Ascending aorta (tissue), 2 donors: ENCODE measurements around the gene MSLN. TPM values are rescaled to one million over a fixed set of nuclear protein-coding genes. Genes with fewer than 3 reads are reported as not detected.
A peak's percentile ranks its signal among the peaks of the same experiment; 100 is the strongest.
"Not testable (repeated sequence)": the region's sequence is repeated elsewhere in the genome, so short reads cannot be mapped to it uniquely, and the experiment has no call there.

Experiments
- DNase-seq, 2 donors: peaks; one replicate each; pipeline ENCODE4 v3.0.0-alpha.2; 2019; ENCODE audit warnings: low spot score in 2 of 2
- H3K27ac ChIP-seq, 2 donors: fragments of 200-600 bp; sonication (generic); one replicate each; pipeline ENCODE4 v1.5.1; 2016 to 2017; ENCODE audit warnings: mild to moderate bottlenecking in 1 of 2
- H3K27me3 ChIP-seq: fragments of 200-600 bp; sonication (generic); one replicate; pipeline ENCODE4 v1.5.1; 2017
- H3K36me3 ChIP-seq, 2 donors: fragments of 200-600 bp; sonication (generic); one replicate each; pipeline ENCODE4 v1.5.1; 2016
- H3K4me1 ChIP-seq, 2 donors: fragments of 200-600 bp; sonication (generic); one replicate each; pipeline ENCODE4 v1.5.1; 2016 to 2017; ENCODE audit warnings: mild to moderate bottlenecking in 1 of 2
- H3K4me3 ChIP-seq, 2 donors: fragments of 200-600 bp; sonication (generic); one replicate each; pipeline ENCODE4 v1.5.1; 2016 to 2017; ENCODE audit warnings: mild to moderate bottlenecking in 1 of 2
- H3K9me3 ChIP-seq, 2 donors: fragments of 200-600 bp; sonication (generic); one replicate each; pipeline ENCODE4 v1.5.1; 2016
- intact Hi-C: fragments of 100-400 bp; cut with DNase I; formaldehyde crosslinking; loops from one replicate; pipeline ENCODE4 v1.15.1; 2023
- total RNA-seq: library from RNA; depleted of rRNA; stranded (reverse); fragments of >200 nt; gene quantifications from one replicate; pipeline ENCODE4 v1.1.0, GENCODE V29; 2016
- TF ChIP-seq, protein P1 (sequence below), 3 experiments: fragments of 200-600 bp in 2 of 3; fragments of 450-650 bp in 1 of 3; sonication (generic) in 2 of 3; IDR thresholded peaks; one replicate each; pipeline ENCODE4 v1.5.1; 2016 to 2019; ENCODE audit warnings: antibody characterized with exemption in 3 of 3, mild to moderate bottlenecking in 1 of 3, moderate library complexity in 1 of 3

The MSLN gene
- total RNA-seq, result 1.7 TPM

DNA sequence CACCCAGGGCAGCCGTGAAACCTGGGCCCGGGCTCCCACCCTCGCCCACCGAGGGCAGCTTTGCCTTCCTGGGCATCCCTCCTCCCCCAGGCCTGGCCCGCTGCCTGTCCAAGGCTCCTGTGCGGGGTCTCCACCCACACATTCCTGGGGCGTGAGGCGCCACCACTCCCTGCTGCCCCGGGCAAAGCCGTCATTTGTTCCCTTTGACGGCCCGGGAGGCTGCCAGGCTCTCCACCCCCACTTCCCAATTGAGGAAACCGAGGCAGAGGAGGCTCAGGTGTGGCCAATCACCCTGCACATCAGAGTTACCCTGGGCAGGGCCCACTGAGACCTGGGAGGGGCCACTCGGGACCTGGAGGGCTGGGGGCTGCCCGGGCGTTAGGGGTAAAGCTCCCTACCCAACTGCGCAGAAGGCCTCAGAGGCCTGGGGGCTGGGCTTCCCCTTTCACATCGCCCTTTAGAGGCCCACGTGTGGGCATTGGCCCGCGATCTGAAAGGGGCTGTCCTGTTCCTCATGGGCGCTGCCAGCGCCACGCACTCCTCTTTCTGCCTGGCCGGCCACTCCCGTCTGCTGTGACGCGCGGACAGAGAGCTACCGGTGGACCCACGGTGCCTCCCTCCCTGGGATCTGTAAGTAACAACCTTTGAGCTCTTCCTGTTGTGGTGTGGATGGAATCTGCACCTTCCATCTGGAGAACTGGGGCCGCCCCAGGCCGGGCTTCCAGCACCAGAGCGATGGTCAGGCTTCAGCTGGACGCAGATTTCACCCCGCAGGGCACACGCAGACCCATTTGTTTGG, at the start of gene MSLN:
MSLN (plus strand) TSS at position 190 of the 799 bp plus-strand sequence. CDS start 1,947 bp downstream, outside the sequence.
- no peak within 1 kb of the TSS for H3K4me3 ChIP-seq
- no peak within 1 kb of the TSS for H3K27ac ChIP-seq
- intact Hi-C loops, result no loop called here
- DNase-seq, result no peak
- no peaks in the 10 kb centered on the region for H3K36me3 ChIP-seq
- H3K9me3 ChIP-seq, result no peaks in the 10 kb centered on the region
- no peaks in the 10 kb centered on the region for H3K4me1 ChIP-seq
- no peaks in the 10 kb centered on the region for H3K27me3 ChIP-seq
- TF ChIP-seq, protein P1, sequence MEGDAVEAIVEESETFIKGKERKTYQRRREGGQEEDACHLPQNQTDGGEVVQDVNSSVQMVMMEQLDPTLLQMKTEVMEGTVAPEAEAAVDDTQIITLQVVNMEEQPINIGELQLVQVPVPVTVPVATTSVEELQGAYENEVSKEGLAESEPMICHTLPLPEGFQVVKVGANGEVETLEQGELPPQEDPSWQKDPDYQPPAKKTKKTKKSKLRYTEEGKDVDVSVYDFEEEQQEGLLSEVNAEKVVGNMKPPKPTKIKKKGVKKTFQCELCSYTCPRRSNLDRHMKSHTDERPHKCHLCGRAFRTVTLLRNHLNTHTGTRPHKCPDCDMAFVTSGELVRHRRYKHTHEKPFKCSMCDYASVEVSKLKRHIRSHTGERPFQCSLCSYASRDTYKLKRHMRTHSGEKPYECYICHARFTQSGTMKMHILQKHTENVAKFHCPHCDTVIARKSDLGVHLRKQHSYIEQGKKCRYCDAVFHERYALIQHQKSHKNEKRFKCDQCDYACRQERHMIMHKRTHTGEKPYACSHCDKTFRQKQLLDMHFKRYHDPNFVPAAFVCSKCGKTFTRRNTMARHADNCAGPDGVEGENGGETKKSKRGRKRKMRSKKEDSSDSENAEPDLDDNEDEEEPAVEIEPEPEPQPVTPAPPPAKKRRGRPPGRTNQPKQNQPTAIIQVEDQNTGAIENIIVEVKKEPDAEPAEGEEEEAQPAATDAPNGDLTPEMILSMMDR (IDR thresholded peaks at IDR 0.05), result no peak

DNA sequence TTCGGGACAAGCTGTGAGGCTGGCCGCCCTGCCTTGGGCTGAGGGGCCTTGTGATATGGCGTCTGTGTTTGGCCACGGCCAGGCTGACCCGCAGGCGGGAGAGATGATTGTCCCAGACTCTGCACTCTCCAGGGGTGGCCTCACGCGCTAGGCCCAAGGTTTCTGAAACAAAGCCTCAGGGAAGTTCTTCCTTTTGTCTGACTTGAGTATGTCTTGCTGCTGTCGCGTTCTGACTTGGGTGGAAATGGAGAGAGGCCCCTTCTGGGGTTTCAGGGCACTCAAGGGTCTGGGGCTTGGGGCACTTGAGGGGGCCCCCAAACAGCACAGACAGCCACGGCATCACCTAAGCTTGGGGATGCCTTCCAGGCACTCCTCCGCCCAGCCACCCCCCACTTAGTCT, 49.5 kb upstream of the MSLN start:
- H3K4me3 ChIP-seq, result no peak overlapping the region
- H3K36me3 ChIP-seq, result no peaks in the 10 kb centered on the region
- intact Hi-C loops, result loop anchor here (1.0 to 10.0 kb wide), 3 partner anchors 74 to 384 kb away; partner anchors contain the start of gene C1QTNF8
- H3K4me1 ChIP-seq, result peaks cover 7 to 19% of the 10 kb centered on the region in 2 donors
- no peak overlapping the region for H3K27ac ChIP-seq
- no peak for DNase-seq
- peaks cover 12% of the 10 kb centered on the region for H3K27me3 ChIP-seq
- no peaks in the 10 kb centered on the region for H3K9me3 ChIP-seq
- TF ChIP-seq, protein P1 (IDR thresholded peaks at IDR 0.05), result no peak

DNA sequence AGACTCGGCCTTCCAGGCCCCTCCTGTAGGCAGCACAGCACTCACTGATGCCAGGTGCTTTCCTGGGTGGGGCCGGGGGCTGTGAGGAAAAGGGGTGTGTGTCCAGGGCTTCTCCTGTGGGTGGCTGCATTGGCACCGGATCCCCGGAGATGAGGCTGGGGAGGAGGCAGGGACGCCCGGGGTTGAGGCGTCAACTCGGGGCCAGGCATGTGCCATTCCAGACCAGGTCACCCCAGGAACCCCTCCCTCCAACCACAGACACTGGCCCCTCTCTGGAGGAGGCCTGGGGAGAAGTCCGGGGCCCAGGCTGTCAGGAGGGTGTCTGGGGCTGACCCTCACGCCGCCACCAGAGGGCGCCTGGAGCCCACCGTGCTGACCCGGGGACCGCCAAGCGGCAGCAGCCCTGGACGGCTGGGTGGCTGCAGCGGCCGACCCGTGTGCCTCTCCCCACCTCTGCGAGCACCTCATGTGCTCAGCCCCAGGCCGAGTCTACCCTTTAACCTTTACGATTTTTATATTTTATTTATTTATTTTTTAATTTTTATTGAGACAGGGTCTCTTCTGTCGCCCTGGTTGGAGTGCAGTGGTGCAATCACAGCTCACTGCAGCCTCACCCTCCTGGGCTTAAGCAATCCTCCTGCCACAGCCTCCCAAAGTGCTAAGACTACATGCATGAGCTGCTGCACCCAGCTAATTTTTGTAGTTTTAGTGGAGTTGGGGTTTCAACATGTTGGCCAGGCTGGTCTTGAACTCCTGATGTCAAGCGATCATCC, 48.8 kb upstream of the MSLN start:
- intact Hi-C loops, result loop anchor here (1.0 to 10.0 kb wide), 3 partner anchors 74 to 383 kb away; partner anchors contain the start of gene C1QTNF8
- Histone ChIP-seq H3K4me1 (peaks cover 10 to 23% of the 10 kb centered on the region in 2 donors), H3K36me3 (no peaks in the 10 kb centered on the region), H3K27ac (no peak overlapping the region), H3K9me3 (no peaks in the 10 kb centered on the region), H3K4me3 (no peak overlapping the region), H3K27me3 (peaks cover 6% of the 10 kb centered on the region)
- DNase-seq, result peak in 1 of 2 donors; percentile 77
- TF ChIP-seq, protein P1 (IDR thresholded peaks at IDR 0.05), result peak; percentile 87 to 95 (median 93)

DNA sequence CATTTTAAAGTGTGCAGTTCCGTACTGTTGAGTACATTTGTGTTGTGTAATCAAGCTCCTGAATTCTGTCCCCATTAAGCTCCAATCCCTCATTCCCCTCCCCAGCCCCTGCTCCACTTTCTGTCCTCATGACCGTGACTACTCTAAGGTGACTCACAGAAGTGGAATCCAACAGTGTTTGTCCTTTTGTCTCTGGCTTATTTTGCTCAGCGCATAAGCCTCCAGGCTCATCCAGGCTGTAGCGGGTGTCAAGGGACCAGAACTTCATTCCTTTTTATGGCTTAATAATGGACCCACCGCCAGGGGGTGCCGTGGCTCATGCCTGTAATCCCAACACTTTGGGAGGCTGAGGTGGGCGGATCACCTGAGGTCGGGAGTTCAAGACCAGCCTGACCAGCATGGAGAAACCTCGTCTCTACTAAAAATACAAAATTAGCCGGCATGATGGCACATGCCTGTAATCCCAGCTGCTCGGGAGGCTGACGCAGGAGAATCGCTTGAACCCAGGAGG, 47.7 kb upstream of the MSLN start:
- intact Hi-C loops, result loop anchor here (10.0 kb wide), 1 partner anchor 382 kb away; the partner anchor contains the start of gene C1QTNF8
- not testable (repeated sequence) for H3K4me3 ChIP-seq
- peaks cover 10 to 23% of the 10 kb centered on the region in 2 donors for H3K4me1 ChIP-seq

DNA sequence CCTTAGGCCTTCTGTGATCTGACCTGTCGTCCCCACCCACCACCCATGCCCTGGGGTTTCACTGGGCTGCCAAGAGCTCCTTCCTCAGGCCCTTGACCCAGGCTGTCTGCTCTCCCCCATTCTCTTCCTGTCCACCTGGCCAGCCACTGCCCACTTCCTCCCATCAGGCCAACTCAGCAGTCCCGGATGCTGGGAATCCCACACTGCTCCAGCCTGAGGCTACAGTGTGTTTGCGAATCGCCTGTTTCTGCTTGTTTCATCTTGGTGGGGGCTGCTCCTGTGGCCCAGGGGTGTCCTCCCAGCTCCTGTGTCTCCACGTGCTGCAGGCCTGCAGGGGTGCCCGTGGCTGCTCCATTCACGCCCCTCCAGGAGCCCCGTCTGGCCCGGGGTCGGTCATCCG, 46.5 kb upstream of the MSLN start:
- Histone ChIP-seq H3K4me3 (no peak overlapping the region), H3K36me3 (no peaks in the 10 kb centered on the region), H3K4me1 (peaks cover 10 to 23% of the 10 kb centered on the region in 2 donors), H3K27ac (no peak overlapping the region), H3K27me3 (peaks cover 6% of the 10 kb centered on the region), H3K9me3 (no peaks in the 10 kb centered on the region)
- TF ChIP-seq, protein P1 (IDR thresholded peaks at IDR 0.05), result no peak
- intact Hi-C loops, result loop anchor here (2.0 to 10.0 kb wide), 3 partner anchors 27 to 381 kb away; partner anchors contain the start of genes C1QTNF8, CHTF18, CIAO3 and RPUSD1
- no peak for DNase-seq

More for the DNA sequence above, 47.7 kb upstream of the MSLN start:
- not testable (repeated sequence) for H3K9me3 ChIP-seq, H3K36me3 ChIP-seq, H3K27me3 ChIP-seq, H3K27ac ChIP-seq, DNase-seq
- TF ChIP-seq, protein P1 (IDR thresholded peaks at IDR 0.05), result peak in 1 of 3 experiments; percentile 13
